Measurements from ENCODE around the gene NEK11. TPM values are rescaled to one million over a fixed set of nuclear protein-coding genes. Genes with fewer than 3 reads are reported as not detected.

Gene NEK11
- total RNA-seq, 4 donors from 2014 or later, result 14.8 to 34.0 (median 28.2) TPM

DNA sequence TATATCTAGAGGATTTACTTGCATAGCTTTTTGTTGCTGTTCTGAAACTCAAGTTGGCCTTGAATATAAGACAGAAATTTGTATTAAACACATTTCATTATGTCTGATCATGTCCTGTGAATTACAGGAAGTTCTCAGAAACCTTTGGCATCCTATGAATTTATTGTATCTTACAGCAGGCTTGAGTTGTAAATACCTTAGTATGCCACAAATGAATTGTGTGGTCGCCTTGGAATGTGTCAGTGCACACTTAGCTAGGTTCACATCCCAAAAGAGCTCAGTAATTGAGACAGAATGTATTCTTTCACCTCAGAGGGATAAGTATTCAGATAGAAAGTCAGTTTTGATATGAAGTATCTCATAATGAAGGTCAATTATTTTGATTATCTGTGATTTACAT, 83.4 kb downstream of the NEK11 start:
- Histone ChIP-seq H3K9me3 (no peaks in the 10 kb centered on the region), H3K36me3 (no peaks in the 10 kb centered on the region), H3K27me3 (no peaks in the 10 kb centered on the region), H3K4me3 (replicated peaks in 1 of 3) (no peak overlapping the region), H3K4me1 (no peaks in the 10 kb centered on the region), H3K27ac (no peak overlapping the region)
- intact Hi-C loops (cut with DNase I), result no loop called here
- no peak for DNase-seq
- TF ChIP-seq, protein P1, sequence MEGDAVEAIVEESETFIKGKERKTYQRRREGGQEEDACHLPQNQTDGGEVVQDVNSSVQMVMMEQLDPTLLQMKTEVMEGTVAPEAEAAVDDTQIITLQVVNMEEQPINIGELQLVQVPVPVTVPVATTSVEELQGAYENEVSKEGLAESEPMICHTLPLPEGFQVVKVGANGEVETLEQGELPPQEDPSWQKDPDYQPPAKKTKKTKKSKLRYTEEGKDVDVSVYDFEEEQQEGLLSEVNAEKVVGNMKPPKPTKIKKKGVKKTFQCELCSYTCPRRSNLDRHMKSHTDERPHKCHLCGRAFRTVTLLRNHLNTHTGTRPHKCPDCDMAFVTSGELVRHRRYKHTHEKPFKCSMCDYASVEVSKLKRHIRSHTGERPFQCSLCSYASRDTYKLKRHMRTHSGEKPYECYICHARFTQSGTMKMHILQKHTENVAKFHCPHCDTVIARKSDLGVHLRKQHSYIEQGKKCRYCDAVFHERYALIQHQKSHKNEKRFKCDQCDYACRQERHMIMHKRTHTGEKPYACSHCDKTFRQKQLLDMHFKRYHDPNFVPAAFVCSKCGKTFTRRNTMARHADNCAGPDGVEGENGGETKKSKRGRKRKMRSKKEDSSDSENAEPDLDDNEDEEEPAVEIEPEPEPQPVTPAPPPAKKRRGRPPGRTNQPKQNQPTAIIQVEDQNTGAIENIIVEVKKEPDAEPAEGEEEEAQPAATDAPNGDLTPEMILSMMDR (IDR thresholded peaks at IDR 0.05), result no peak
- TF ChIP-seq POLR2A (IDR thresholded peaks at IDR 0.05), result no peak
- WGBS, 2 donors, result 93 to 95% methylated on average over 1 of the region's 1 CpG

DNA sequence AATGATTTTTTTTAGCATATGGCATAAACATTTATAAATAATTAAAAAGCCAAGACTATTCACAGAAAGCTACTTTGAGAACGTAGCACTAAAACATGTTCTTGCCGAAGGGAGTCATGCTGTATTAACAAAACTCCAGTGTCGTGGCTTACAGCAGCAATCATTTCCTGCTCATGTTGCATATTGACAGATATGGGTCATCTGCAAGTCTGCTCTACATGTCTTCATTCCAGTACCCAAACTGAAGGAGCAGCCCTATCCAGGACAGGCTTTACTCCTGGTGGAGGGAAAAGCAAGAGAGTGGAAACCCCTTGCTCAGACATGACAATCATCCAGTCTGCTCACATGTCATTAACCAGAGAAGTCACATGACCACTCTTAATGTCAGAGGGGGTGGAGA, 87.6 kb downstream of the NEK11 start:
- Histone ChIP-seq H3K36me3 (no peaks in the 10 kb centered on the region), H3K4me1 (no peaks in the 10 kb centered on the region), H3K9me3 (no peaks in the 10 kb centered on the region), H3K27me3 (no peaks in the 10 kb centered on the region), H3K4me3 (replicated peaks in 1 of 3) (no peak overlapping the region), H3K27ac (no peak overlapping the region)
- no peak for DNase-seq
- intact Hi-C loops (cut with DNase I), result no loop called here
- 71 to 82% methylated on average over 3 of the region's 3 CpGs for WGBS, 2 donors
- TF ChIP-seq, protein P1 (IDR thresholded peaks at IDR 0.05), result no peak
- TF ChIP-seq POLR2A (IDR thresholded peaks at IDR 0.05), result no peak

DNA sequence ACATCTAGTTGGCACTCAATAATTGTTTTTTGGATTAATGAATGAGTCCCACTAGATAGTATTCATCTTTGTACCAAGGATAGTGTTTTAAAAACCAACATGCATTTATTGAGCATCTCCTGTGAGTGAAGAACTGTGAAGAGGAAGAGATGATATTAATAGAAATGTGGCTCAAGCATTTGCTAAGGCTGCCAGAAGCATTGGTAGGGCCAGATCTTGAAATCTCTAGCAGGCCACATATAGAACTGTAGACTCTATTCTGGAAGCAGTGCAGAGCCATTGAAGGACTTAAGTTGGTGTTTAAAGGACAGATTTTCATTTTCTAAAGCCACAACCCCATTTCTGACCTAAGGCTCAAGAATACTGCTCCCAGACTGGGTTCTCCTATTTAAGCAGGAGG, 99.0 kb downstream of the NEK11 start:
- no peak for DNase-seq
- intact Hi-C loops (cut with DNase I), result no loop called here

DNA sequence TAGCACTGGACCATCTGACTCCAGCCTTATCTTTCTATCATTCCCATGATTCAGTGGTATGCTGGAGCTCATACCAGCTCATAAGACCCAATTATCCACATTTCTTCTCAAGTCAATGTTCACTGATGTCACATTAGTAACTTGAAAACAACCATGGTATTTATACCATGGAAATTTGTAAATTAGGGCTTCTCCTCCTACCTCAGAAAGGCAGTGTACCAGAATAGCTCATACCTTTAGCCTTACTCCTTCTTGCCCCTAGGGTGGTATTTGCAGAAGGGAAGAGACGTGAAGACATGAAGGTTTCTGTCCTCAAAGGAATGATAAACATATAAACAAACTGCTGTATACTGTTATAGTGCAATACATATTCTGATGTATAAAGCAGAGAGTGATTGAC, 114.2 kb downstream of the NEK11 start:
- Histone ChIP-seq H3K27me3 (no peaks in the 10 kb centered on the region), H3K36me3 (no peaks in the 10 kb centered on the region), H3K27ac (no peak overlapping the region), H3K9me3 (no peaks in the 10 kb centered on the region), H3K4me1 (no peaks in the 10 kb centered on the region), H3K4me3 (replicated peaks in 1 of 3) (no peak overlapping the region)
- DNase-seq, result no peak
- 91 to 95% methylated on average over 1 of the region's 1 CpG for WGBS, 2 donors
- intact Hi-C loops (cut with DNase I), result no loop called here
- TF ChIP-seq POLR2A (IDR thresholded peaks at IDR 0.05), result no peak
- TF ChIP-seq, protein P1 (IDR thresholded peaks at IDR 0.05), result no peak

More for the DNA sequence above, 99.0 kb downstream of the NEK11 start:
- Histone ChIP-seq H3K4me1 (no peaks in the 10 kb centered on the region), H3K4me3 (replicated peaks in 1 of 3) (no peak overlapping the region), H3K27ac (no peak overlapping the region), H3K9me3 (no peaks in the 10 kb centered on the region), H3K36me3 (no peaks in the 10 kb centered on the region), H3K27me3 (no peaks in the 10 kb centered on the region)
- TF ChIP-seq, protein P1 (IDR thresholded peaks at IDR 0.05), result no peak
- no peak for TF ChIP-seq POLR2A (IDR thresholded peaks at IDR 0.05)

DNA sequence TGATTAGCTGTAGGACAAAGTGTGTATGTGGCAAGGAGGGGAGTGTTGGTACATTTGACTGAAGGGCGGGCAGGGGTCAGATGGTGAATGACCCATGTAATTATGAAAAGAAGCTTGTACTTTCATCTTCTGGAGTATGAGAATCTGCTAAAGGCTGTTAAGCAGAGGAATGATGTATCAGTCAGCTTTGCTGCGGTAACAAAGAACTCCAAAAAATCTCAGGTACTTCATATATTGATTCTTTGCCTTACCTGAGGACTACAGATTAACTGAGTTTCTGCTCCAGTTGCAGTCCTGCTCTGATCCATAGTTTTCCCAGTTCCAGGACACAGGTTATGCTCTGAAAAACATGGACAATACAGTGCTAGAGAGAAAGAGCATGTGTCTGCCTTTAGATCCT, 115.1 kb downstream of the NEK11 start:
- H3K4me3 ChIP-seq (replicated peaks in 1 of 3), result no peak overlapping the region
- TF ChIP-seq, protein P1 (IDR thresholded peaks at IDR 0.05), result no peak
- no peak for TF ChIP-seq POLR2A (IDR thresholded peaks at IDR 0.05)
- H3K4me1 ChIP-seq, result no peaks in the 10 kb centered on the region
- no peaks in the 10 kb centered on the region for H3K36me3 ChIP-seq
- no peak overlapping the region for H3K27ac ChIP-seq
- H3K27me3 ChIP-seq, result no peaks in the 10 kb centered on the region
- 89 to 94% methylated on average over 2 of the region's 2 CpGs for WGBS, 2 donors
- intact Hi-C loops (cut with DNase I), result no loop called here
- DNase-seq, result no peak
- no peaks in the 10 kb centered on the region for H3K9me3 ChIP-seq

All from thyroid gland (tissue), 4 donors.